Measurements from ENCODE around the gene BEND5.

DNA sequence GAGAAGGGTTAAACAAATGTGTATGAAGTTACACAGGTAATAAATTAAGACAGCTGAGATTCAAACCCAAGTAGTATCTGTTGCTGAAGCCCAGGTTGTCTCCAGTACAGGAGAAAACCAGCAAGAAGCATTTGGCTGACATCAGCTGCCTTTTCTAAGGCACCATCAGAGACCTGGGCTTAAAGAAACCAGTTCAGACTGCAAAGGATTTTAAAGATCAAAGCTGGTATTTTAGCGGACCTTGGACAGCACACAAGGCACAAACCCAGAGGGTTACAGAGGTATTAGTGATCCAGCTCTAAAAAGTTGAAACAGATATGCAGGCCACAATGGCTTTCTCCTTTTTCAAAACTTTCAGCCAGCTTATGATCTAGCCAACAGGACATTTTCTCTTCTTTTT, 23.4 kb downstream of the BEND5 start:
- TF ChIP-seq, protein P1, sequence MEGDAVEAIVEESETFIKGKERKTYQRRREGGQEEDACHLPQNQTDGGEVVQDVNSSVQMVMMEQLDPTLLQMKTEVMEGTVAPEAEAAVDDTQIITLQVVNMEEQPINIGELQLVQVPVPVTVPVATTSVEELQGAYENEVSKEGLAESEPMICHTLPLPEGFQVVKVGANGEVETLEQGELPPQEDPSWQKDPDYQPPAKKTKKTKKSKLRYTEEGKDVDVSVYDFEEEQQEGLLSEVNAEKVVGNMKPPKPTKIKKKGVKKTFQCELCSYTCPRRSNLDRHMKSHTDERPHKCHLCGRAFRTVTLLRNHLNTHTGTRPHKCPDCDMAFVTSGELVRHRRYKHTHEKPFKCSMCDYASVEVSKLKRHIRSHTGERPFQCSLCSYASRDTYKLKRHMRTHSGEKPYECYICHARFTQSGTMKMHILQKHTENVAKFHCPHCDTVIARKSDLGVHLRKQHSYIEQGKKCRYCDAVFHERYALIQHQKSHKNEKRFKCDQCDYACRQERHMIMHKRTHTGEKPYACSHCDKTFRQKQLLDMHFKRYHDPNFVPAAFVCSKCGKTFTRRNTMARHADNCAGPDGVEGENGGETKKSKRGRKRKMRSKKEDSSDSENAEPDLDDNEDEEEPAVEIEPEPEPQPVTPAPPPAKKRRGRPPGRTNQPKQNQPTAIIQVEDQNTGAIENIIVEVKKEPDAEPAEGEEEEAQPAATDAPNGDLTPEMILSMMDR (IDR thresholded peaks at IDR 0.05), result no peak
- TF ChIP-seq POLR2A (IDR thresholded peaks at IDR 0.05), result no peak

Measured in thyroid gland (tissue), 4 donors.